H9 (cell line): ENCODE results near the gene CDK5RAP1. TPM values are rescaled to one million over a fixed set of nuclear protein-coding genes. Genes with fewer than 3 reads are reported as not detected.

Source experiments
- DNase-seq: peaks from one replicate; pipeline ENCODE4 v3.0.0-alpha.2; 2017
- H2AFZ ChIP-seq: one replicate; pipeline ENCODE4 v1.6.1; 2013; ENCODE audit warnings: mild to moderate bottlenecking, low read length, control low read depth, moderate library complexity
- H2AK5ac ChIP-seq: 2 replicates; pipeline ENCODE4 v1.6.1; 2013; ENCODE audit warnings: low read length, control low read depth, mixed read lengths; ENCODE audit not compliant: insufficient read length
- H2BK120ac ChIP-seq: one replicate; pipeline ENCODE4 v1.6.1; 2013; ENCODE audit warnings: low read depth, mild to moderate bottlenecking, low read length, control low read depth, inconsistent platforms; ENCODE audit not compliant: poor library complexity, severe bottlenecking
- H2BK12ac ChIP-seq: 2 replicates; pipeline ENCODE4 v1.6.1; 2013; ENCODE audit warnings: low read length, control low read depth, mixed read lengths, low read depth; ENCODE audit not compliant: insufficient read length
- H2BK15ac ChIP-seq: 2 replicates; pipeline ENCODE4 v1.6.1; 2013; ENCODE audit warnings: low read depth, low read length, control low read depth
- H2BK20ac ChIP-seq: one replicate; pipeline ENCODE4 v1.6.1; 2013; ENCODE audit warnings: low read depth, mild to moderate bottlenecking, low read length, control low read depth, inconsistent platforms; ENCODE audit not compliant: poor library complexity, severe bottlenecking
- H2BK5ac ChIP-seq: 2 replicates; pipeline ENCODE4 v1.6.1; 2013; ENCODE audit warnings: low read length, control low read depth, mixed read lengths; ENCODE audit not compliant: insufficient read length
- H3K14ac ChIP-seq: 2 replicates; pipeline ENCODE4 v1.6.1; 2013; ENCODE audit warnings: low read length, control low read depth; ENCODE audit not compliant: insufficient read depth
- H3K18ac ChIP-seq: 2 replicates; pipeline ENCODE4 v1.6.1; 2013; ENCODE audit warnings: low read depth, mild to moderate bottlenecking, mixed read lengths, low read length, control low read depth; ENCODE audit not compliant: insufficient read length
- H3K23ac ChIP-seq: 2 replicates; pipeline ENCODE4 v1.6.1; 2013; ENCODE audit warnings: low read length, control low read depth, mixed read lengths, low read depth; ENCODE audit not compliant: insufficient read length
- H3K23me2 ChIP-seq: 2 replicates; pipeline ENCODE4 v1.6.1; 2013; ENCODE audit warnings: low read depth, mild to moderate bottlenecking, mixed read lengths, low read length, control low read depth; ENCODE audit not compliant: insufficient read length, poor library complexity, severe bottlenecking
- H3K27ac ChIP-seq: 2 replicates; pipeline ENCODE4 v1.5.1; 2013; ENCODE audit warnings: low read length, control low read depth, mixed read lengths, low read depth; ENCODE audit not compliant: insufficient read length
- H3K27me3 ChIP-seq: 2 replicates; pipeline ENCODE4 v1.6.1; 2013; ENCODE audit warnings: low read length, control low read depth, inconsistent platforms; ENCODE audit not compliant: insufficient read depth
- H3K4ac ChIP-seq: 2 replicates; pipeline ENCODE4 v1.6.1; 2013; ENCODE audit warnings: low read depth, mild to moderate bottlenecking, control low read depth, inconsistent platforms, low read length, moderate library complexity
- H3K4me1 ChIP-seq: 2 replicates; pipeline ENCODE4 v1.6.1; 2013; ENCODE audit warnings: low read length, control low read depth, inconsistent platforms; ENCODE audit not compliant: insufficient read depth
- H3K4me2 ChIP-seq: 2 replicates; pipeline ENCODE4 v1.6.1; 2013; ENCODE audit warnings: low read length, control low read depth, mixed read lengths; ENCODE audit not compliant: insufficient read length, insufficient read depth
- H3K56ac ChIP-seq: 2 replicates; pipeline ENCODE4 v1.6.1; 2013; ENCODE audit warnings: low read depth, mild to moderate bottlenecking, mixed read lengths, low read length, control low read depth; ENCODE audit not compliant: insufficient read length
- H3K79me1 ChIP-seq: 2 replicates; pipeline ENCODE4 v1.6.1; 2013; ENCODE audit warnings: low read depth, mild to moderate bottlenecking, moderate library complexity, low read length, control low read depth, inconsistent platforms; ENCODE audit not compliant: insufficient read depth, poor library complexity, severe bottlenecking
- H3K79me2 ChIP-seq: 2 replicates; pipeline ENCODE4 v1.6.1; 2013; ENCODE audit warnings: low read length, control low read depth, inconsistent platforms; ENCODE audit not compliant: insufficient read depth
- H3K9ac ChIP-seq: 2 replicates; pipeline ENCODE4 v1.6.1; 2013; ENCODE audit warnings: low read length, control low read depth, mixed read lengths; ENCODE audit not compliant: insufficient read length; ENCODE audit errors: extremely low read depth
- H3K9me3 ChIP-seq: one replicate; pipeline ENCODE4 v1.6.1; 2013; ENCODE audit warnings: low read depth, low read length, inconsistent platforms; ENCODE audit not compliant: control insufficient read depth
- H3T11ph ChIP-seq: one replicate; pipeline ENCODE4 v1.6.1; 2013; ENCODE audit warnings: mild to moderate bottlenecking, low read length, control low read depth, inconsistent platforms
- H4K20me1 ChIP-seq: one replicate; pipeline ENCODE4 v1.6.1; 2013; ENCODE audit not compliant: control insufficient read depth, insufficient read length, insufficient read depth
- H4K5ac ChIP-seq: 2 replicates; pipeline ENCODE4 v1.6.1; 2013; ENCODE audit warnings: low read depth, mild to moderate bottlenecking, mixed read lengths, low read length, control low read depth; ENCODE audit not compliant: insufficient read length
- H4K8ac ChIP-seq: replicated peaks from 2 replicates; pipeline ENCODE4 v1.6.1; 2013; ENCODE audit warnings: low read length, control low read depth, mixed read lengths, low read depth; ENCODE audit not compliant: insufficient read length
- H4K91ac ChIP-seq: 2 replicates; pipeline ENCODE4 v1.6.1; 2013; ENCODE audit warnings: low read depth, mild to moderate bottlenecking, moderate library complexity, mixed read lengths, low read length, control low read depth; ENCODE audit not compliant: insufficient read length
- H3K27ac Mint-ChIP-seq, 3 experiments: 2 replicates in 2 of 3; 3 replicates in 1 of 3; pipeline ENCODE4 v1.8.0; 2020 to 2021; ENCODE audit warnings: mixed read lengths in 3 of 3, mild to moderate bottlenecking in 1 of 3, moderate library complexity in 1 of 3
- H3K27me3 Mint-ChIP-seq: 2 replicates; pipeline ENCODE4 v1.8.0; 2021; ENCODE audit warnings: low read depth, mild to moderate bottlenecking, moderate library complexity, mixed read lengths
- H3K36me3 Mint-ChIP-seq, 3 experiments: 2 replicates in 2 of 3; 3 replicates in 1 of 3; pipeline ENCODE4 v1.8.0; 2020 to 2021; ENCODE audit warnings: low read depth in 3 of 3, mixed read lengths in 3 of 3; ENCODE audit not compliant: insufficient read depth in 1 of 3
- H3K4me1 Mint-ChIP-seq, 2 experiments: 2 replicates each; pipeline ENCODE4 v1.8.0; 2020; ENCODE audit warnings: mixed read lengths in 2 of 2
- H3K4me3 Mint-ChIP-seq, 2 experiments: 2 replicates in 1 of 2; 3 replicates in 1 of 2; pipeline ENCODE4 v1.8.0; 2020 to 2021; ENCODE audit warnings: mild to moderate bottlenecking in 2 of 2, mixed read lengths in 2 of 2, moderate library complexity in 1 of 2
- H3K9me3 Mint-ChIP-seq, 2 experiments: 2 replicates in 1 of 2; 3 replicates in 1 of 2; pipeline ENCODE4 v1.8.0; 2020; ENCODE audit warnings: mild to moderate bottlenecking in 2 of 2, mixed read lengths in 2 of 2, moderate library complexity in 1 of 2
- WGBS: extraction: QIAGEN DNeasy Blood & Tissue Kit; methylation state at CpG from one replicate; pipeline ENCODE4 v1.1.7; 2013; ENCODE audit warnings: missing lambda C conversion rate, low lambda C conversion rate, mixed read lengths; ENCODE audit not compliant: insufficient read length; ENCODE audit errors: extremely low coverage; 5-methylcytosine and 5-hydroxymethylcytosine counted together
- total RNA-seq: library from RNA; stranded (reverse); gene quantifications from 2 replicates; pipeline ENCODE4 v1.2.1, GENCODE V29; 2021
- TF ChIP-seq, protein P1 (sequence below): fragments of 200-600 bp; sonication (generic); conservative IDR thresholded peaks from 3 replicates; pipeline ENCODE4 v1.8.0; 2021; ENCODE audit warnings: antibody characterized with exemption, mild to moderate bottlenecking

The CDK5RAP1 gene
- total RNA-seq, 1 experiment from 2014 or later = 66.4 TPM

DNA sequence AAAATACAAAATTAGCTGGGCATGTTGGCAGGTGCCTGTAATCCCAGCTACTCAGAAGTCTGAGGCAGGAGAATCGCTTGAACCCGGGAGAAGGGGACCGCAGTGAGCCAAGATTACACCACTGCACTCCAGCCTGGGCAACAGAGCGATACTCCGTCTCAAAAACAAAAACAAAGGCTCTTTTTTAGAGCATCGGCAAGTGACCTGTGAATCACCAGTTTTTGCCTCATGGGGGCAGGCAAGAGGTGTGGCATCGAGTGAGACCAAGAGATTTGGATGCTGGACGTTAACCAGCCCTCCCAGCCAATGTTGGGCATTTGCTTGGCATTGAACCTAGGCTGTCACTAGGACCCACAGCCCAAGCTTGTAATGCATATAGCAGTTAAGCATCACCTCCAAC lies 14.6 kb upstream of the CDK5RAP1 start:
- no peak overlapping the region for H3K18ac ChIP-seq
- H2AFZ ChIP-seq = no peak overlapping the region
- H3K9me3 ChIP-seq = no peaks in the 10 kb centered on the region
- no peaks in the 10 kb centered on the region for H3K79me2 ChIP-seq
- H4K20me1 ChIP-seq = no peaks in the 10 kb centered on the region
- H3K9ac ChIP-seq = no peak overlapping the region
- no peak overlapping the region for H3K27ac Mint-ChIP-seq
- DNase-seq = peak; percentile 71
- H3K4me2 ChIP-seq = no peak overlapping the region
- H3K23ac ChIP-seq = no peak overlapping the region
- H3K27ac ChIP-seq = no peak overlapping the region
- H3K23me2 ChIP-seq = no peaks in the 10 kb centered on the region
- TF ChIP-seq, protein P1, sequence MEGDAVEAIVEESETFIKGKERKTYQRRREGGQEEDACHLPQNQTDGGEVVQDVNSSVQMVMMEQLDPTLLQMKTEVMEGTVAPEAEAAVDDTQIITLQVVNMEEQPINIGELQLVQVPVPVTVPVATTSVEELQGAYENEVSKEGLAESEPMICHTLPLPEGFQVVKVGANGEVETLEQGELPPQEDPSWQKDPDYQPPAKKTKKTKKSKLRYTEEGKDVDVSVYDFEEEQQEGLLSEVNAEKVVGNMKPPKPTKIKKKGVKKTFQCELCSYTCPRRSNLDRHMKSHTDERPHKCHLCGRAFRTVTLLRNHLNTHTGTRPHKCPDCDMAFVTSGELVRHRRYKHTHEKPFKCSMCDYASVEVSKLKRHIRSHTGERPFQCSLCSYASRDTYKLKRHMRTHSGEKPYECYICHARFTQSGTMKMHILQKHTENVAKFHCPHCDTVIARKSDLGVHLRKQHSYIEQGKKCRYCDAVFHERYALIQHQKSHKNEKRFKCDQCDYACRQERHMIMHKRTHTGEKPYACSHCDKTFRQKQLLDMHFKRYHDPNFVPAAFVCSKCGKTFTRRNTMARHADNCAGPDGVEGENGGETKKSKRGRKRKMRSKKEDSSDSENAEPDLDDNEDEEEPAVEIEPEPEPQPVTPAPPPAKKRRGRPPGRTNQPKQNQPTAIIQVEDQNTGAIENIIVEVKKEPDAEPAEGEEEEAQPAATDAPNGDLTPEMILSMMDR = peak; percentile 83
- no peak overlapping the region for H2BK12ac ChIP-seq
- H3K4me1 Mint-ChIP-seq = 0 out of 4 replicates have a peak, but pooled peaks cover 0 to 3% of the 10 kb centered on the region in 2 experiments
- H3K27me3 Mint-ChIP-seq = no peaks in the 10 kb centered on the region
- no peak overlapping the region for H3K14ac ChIP-seq
- H3K9me3 Mint-ChIP-seq = no peaks in the 10 kb centered on the region; a peak in 1 of 5 replicates
- no peak overlapping the region for H3K4me3 Mint-ChIP-seq
- H2BK20ac ChIP-seq = no peak overlapping the region
- no peak overlapping the region for H3K4ac ChIP-seq
- 0 out of 7 replicates have a peak, but pooled peaks cover 0 to 2% (median 0%) of the 10 kb centered on the region in 3 experiments for H3K36me3 Mint-ChIP-seq
- H4K8ac ChIP-seq = no peak overlapping the region
- WGBS = no CpG with 5 or more reads among the region's 8 CpGs
- H2AK5ac ChIP-seq = no peak overlapping the region
- H3T11ph ChIP-seq = no peak overlapping the region
- no peak overlapping the region for H2BK5ac ChIP-seq
- no peak overlapping the region for H2BK15ac ChIP-seq
- no peak overlapping the region for H4K91ac ChIP-seq
- H2BK120ac ChIP-seq = no peak overlapping the region
- no peak overlapping the region for H4K5ac ChIP-seq
- no peaks in the 10 kb centered on the region for H3K79me1 ChIP-seq
- no peaks in the 10 kb centered on the region for H3K27me3 ChIP-seq
- H3K4me1 ChIP-seq = no peaks in the 10 kb centered on the region
- H3K56ac ChIP-seq = no peak overlapping the region
